Gastroesophageal sphincter (tissue), 3 donors: ENCODE measurements around the gene LMX1B.

Source experiments
- POLR2AphosphoS5 ChIP-seq: sonication (generic); formaldehyde crosslinking; IDR thresholded peaks from one replicate; pipeline ENCODE4 v1.6.1; 2017; ENCODE audit warnings: antibody characterized with exemption
- TF ChIP-seq, protein P1 (sequence below), 4 experiments: fragments of 200-600 bp in 2 of 4; fragments of 450-650 bp in 2 of 4; sonication (generic) in 1 of 4; IDR thresholded peaks; one replicate each; pipeline ENCODE4 v1.5.1; 2017 to 2019; ENCODE audit warnings: antibody characterized with exemption in 4 of 4, mild to moderate bottlenecking in 2 of 4, moderate library complexity in 2 of 4

DNA sequence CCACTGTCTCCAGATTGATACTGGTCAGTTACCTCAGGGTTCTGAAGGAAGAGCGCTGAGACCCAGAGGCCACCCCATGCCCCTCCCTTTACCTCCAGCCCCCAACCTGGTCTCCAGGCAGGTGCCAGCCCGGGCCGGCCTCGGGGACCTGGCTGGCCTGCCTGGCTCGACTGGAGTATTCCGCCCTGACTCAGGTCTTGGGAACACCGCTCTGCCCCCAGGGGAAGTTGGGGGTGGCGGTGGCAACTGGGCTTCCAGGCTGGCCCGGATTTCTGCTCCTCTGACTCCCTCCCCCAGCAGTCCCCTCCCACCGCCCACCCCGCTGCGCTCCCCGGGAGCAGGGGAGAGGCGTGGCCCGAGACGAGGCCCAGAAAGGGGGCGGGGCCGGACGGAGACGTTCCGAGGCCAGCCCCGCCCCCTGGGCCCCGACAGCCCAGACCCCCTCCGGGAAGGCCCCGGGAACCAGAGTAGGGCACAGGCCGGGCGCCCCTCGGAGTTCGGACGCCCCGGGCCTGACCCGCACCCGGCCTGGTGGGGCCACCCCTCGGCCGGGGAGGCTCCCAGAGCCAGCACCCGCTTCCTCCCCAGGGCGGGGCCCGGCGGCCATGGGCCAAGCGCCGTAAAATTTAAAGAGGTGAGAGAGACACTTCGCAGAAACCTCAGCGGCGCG is 108.7 kb downstream of the LMX1B start:
- no peak for TF ChIP-seq POLR2AphosphoS5
- TF ChIP-seq, protein P1, sequence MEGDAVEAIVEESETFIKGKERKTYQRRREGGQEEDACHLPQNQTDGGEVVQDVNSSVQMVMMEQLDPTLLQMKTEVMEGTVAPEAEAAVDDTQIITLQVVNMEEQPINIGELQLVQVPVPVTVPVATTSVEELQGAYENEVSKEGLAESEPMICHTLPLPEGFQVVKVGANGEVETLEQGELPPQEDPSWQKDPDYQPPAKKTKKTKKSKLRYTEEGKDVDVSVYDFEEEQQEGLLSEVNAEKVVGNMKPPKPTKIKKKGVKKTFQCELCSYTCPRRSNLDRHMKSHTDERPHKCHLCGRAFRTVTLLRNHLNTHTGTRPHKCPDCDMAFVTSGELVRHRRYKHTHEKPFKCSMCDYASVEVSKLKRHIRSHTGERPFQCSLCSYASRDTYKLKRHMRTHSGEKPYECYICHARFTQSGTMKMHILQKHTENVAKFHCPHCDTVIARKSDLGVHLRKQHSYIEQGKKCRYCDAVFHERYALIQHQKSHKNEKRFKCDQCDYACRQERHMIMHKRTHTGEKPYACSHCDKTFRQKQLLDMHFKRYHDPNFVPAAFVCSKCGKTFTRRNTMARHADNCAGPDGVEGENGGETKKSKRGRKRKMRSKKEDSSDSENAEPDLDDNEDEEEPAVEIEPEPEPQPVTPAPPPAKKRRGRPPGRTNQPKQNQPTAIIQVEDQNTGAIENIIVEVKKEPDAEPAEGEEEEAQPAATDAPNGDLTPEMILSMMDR (IDR thresholded peaks at IDR 0.05), result no peak
